NCI-H2196 treated with DMSO at 0.1 percent for 48 hours (cell line): Measurements from ENCODE around the gene PGGHG.

ENCODE experiments used
- DNase-seq: peaks from one replicate; lab custom pipeline; 2025; ENCODE audit not compliant: unreplicated experiment; lab: John Stamatoyannopoulos, UW

Gene PGGHG

GRCh38 chr11:284105-285020 lies 4.6 kb upstream of the PGGHG start:
- no peak for DNase-seq

GRCh38 chr11:285021-285893 lies 3.7 kb upstream of the PGGHG start:
- DNase-seq = no peak

GRCh38 chr11:285894-286220 lies 3.1 kb upstream of the PGGHG start:
- no peak for DNase-seq

- peak; percentile 15 for DNase-seq
These were observed 1.7 kb upstream of the PGGHG start for GRCh38 chr11:286977-287820.

GRCh38 chr11:287821-288477 lies 977 bp upstream of the PGGHG start:
- no peak for DNase-seq

GRCh38 chr11:289398-289711 lies 429 bp downstream of the PGGHG start:
- DNase-seq = no peak

- no peak for DNase-seq
These were observed 1.0 kb downstream of the PGGHG start for GRCh38 chr11:289712-290620.

- DNase-seq = no peak
These were observed 1.8 kb downstream of the PGGHG start for GRCh38 chr11:290621-291231.

GRCh38 chr11:291281-292210 lies 2.6 kb downstream of the PGGHG start:
- no peak for DNase-seq

- no peak for DNase-seq
These were observed 3.5 kb downstream of the PGGHG start for GRCh38 chr11:292211-293121.

- no peak for DNase-seq
These were observed 4.4 kb downstream of the PGGHG start for GRCh38 chr11:293271-293851.

- DNase-seq = no peak
These were observed 5.1 kb downstream of the PGGHG start for GRCh38 chr11:293852-294661.

- no peak for DNase-seq
These were observed 5.9 kb downstream of the PGGHG start for GRCh38 chr11:294780-295179.

GRCh38 chr11:295351-296170 lies 6.6 kb downstream of the PGGHG start:
- DNase-seq = no peak
